DMS153 treated with DMSO at 0.1 percent for 48 hours (cell line): ENCODE results near the gene CFAP58.
A peak's percentile ranks its signal among the peaks of the same experiment; 100 is the strongest.

ENCODE experiments used
- DNase-seq: peaks from one replicate; lab custom pipeline; 2025; ENCODE audit not compliant: unreplicated experiment; lab: John Stamatoyannopoulos, UW

Gene CFAP58

GRCh38 chr10:104353325-104354048, at the start of gene CFAP58:
Gene CFAP58, plus strand, starts transcription at chr10:104353833. Its CDS starts 65 bp downstream, at chr10:104353898.
- peak; percentile 92 for DNase-seq

GRCh38 chr10:104304356-104304745, 49.3 kb upstream of the CFAP58 start:
- DNase-seq, result no peak

- no peak for DNase-seq
Observed at GRCh38 chr10:104304927-104305326, 48.7 kb upstream of the CFAP58 start.

- no peak for DNase-seq
Observed at GRCh38 chr10:104306897-104307296, 46.7 kb upstream of the CFAP58 start.

GRCh38 chr10:104307576-104308438, 45.8 kb upstream of the CFAP58 start:
- no peak for DNase-seq

GRCh38 chr10:104308439-104308903, 45.2 kb upstream of the CFAP58 start:
- DNase-seq, result no peak

- no peak for DNase-seq
Observed at GRCh38 chr10:104309980-104310978, 43.4 kb upstream of the CFAP58 start.

- no peak for DNase-seq
Observed at GRCh38 chr10:104311184-104311720, 42.4 kb upstream of the CFAP58 start.

- DNase-seq, result no peak
Observed at GRCh38 chr10:104314591-104315485, 38.8 kb upstream of the CFAP58 start.

GRCh38 chr10:104315486-104315921, 38.1 kb upstream of the CFAP58 start:
- DNase-seq, result no peak

- no peak for DNase-seq
Observed at GRCh38 chr10:104316321-104317099, 37.1 kb upstream of the CFAP58 start.

GRCh38 chr10:104317269-104317710, 36.3 kb upstream of the CFAP58 start:
- DNase-seq, result no peak

- DNase-seq, result no peak
Observed at GRCh38 chr10:104317726-104318299, 35.8 kb upstream of the CFAP58 start.

- no peak for DNase-seq
Observed at GRCh38 chr10:104318326-104318725, 35.3 kb upstream of the CFAP58 start.

- no peak for DNase-seq
Observed at GRCh38 chr10:104318810-104319741, 34.6 kb upstream of the CFAP58 start.

- DNase-seq, result no peak
Observed at GRCh38 chr10:104321226-104321625, 32.4 kb upstream of the CFAP58 start.

GRCh38 chr10:104321725-104322415, 31.8 kb upstream of the CFAP58 start:
- DNase-seq, result no peak
